Esophagus mucosa (tissue), 1 donor: Measurements from ENCODE around the gene GEMIN5. TPM values are rescaled to one million over a fixed set of nuclear protein-coding genes. Genes with fewer than 3 reads are reported as not detected.

Experiments
- ATAC-seq: fragments of 200-7000 bp; cut with Tn5 transposase; one replicate; pipeline ENCODE4 v1.9.1; 2020
- total RNA-seq: library from RNA; stranded (reverse); gene quantifications from one replicate; pipeline ENCODE4 v1.2.4, GENCODE V29; 2023
- donor health status: DM: yes; HTN: yes; CAD: no.

The GEMIN5 gene
- total RNA-seq, 1 donor from 2014 or later = 11.0 TPM

GRCh38 chr5:154849264-154849785 is 88.7 kb downstream of the GEMIN5 start:
- no peak for ATAC-seq

- ATAC-seq = no peak
Observed at GRCh38 chr5:154844809-154845208, 93.2 kb downstream of the GEMIN5 start.

GRCh38 chr5:154842689-154843530 is 95.1 kb downstream of the GEMIN5 start:
- ATAC-seq = no peak

- no peak for ATAC-seq
Observed at GRCh38 chr5:154841273-154841661, 96.7 kb downstream of the GEMIN5 start.

- no peak for ATAC-seq
Observed at GRCh38 chr5:154840435-154841272, 97.4 kb downstream of the GEMIN5 start.

Other genes with a start within 250 kb of the GEMIN5 start
- 144 TPM for gene LARP1, start 182.8 kb downstream of the GEMIN5 start, total RNA-seq
- 2.9 TPM for gene FAXDC2, start 87.6 kb downstream of the GEMIN5 start, total RNA-seq
- 25.7 TPM for gene CNOT8, start 79.6 kb downstream of the GEMIN5 start, total RNA-seq
- 43.7 TPM for gene MRPL22, start 2.9 kb upstream of the GEMIN5 start, total RNA-seq
- gene KIF4B, start 75.5 kb upstream of the GEMIN5 start, total RNA-seq = not detected